Measurements from ENCODE around the gene APOL4. TPM values are rescaled to one million over a fixed set of nuclear protein-coding genes. Genes with fewer than 3 reads are reported as not detected.
A peak's percentile ranks its signal among the peaks of the same experiment; 100 is the strongest.

APOL4 gene
- total and polyA plus RNA-seq, 8 donors: 0.28 to 4.1 (median 1.5) TPM

DNA sequence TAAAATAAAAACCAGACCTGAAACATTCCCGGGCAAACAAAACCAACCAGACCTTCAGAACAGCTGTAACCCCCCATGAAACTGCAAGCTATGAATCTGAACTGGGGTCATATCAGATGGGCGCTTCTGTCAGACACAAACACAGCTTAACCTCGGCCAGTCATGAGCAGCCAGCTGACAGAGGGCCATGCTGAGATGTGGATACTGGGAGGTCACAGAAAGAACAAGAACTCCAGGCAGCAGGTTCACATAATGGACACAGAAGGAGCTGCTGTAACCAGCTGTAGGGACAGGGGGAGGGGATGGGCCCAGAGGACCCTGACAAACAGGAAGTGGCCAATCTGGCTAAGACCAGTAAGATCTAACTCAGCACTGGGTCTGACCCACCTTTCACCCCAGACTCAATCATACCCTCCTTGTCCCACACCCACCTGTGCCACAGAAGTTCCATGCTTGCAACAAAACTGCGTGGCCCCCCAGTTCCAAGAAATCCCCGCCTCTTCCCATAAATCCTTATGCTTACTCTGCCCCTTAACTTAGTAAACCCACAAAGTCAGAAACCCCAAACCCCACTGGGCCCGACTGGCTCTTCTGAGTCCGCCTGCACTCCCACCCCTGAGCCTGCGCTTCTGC is 4.0 kb downstream of the APOL4 start:
- ATAC-seq: peak in 1 of 4 donors; percentile 3

DNA sequence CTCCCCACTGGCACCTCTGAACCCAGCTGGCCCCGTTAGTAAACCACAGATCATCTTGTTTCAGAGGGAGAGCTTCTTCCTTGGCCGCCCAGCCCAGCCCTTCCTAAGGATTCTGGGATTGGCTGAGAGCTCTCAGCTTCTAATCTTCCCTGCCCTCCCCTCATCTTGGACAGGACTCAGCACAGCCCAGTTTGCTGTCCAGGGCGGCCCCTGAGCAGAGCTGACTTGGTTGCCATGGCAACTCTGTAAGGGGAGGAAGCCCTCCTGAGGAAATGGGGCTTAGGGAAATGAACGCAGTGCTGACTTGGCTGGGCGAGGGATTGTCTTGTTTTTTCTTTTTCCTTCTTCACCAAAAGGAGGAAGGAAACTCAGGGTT is 4.6 kb downstream of the APOL4 start:
- Histone ChIP-seq H3K27me3 (no peaks in the 10 kb centered on the region), H3K4me1 (peaks cover 0 to 4% (median 1%) of the 10 kb centered on the region in 3 donors), H3K36me3 (no peaks in the 10 kb centered on the region), H3K9me3 (no peaks in the 10 kb centered on the region), H3K27ac (no peak overlapping the region), H3K4me3 (no peak overlapping the region)
- FAIRE-seq (no peak), ATAC-seq (peak in 3 of 4 donors; percentile 13 to 53 (median 41)), DNase-seq (no peak)
- 50 to 59% methylated on average over 5 of the region's 5 CpGs for WGBS, 2 donors
- intact Hi-C loops (cut with DNase I): loop anchor here in 1 of 3 donors (10.0 kb wide), 1 partner anchor 78 kb away; no protein-coding TSS in a partner anchor
- TF ChIP-seq CTCF (IDR thresholded peaks at IDR 0.05): no peak

More for the DNA sequence above, 4.0 kb downstream of the APOL4 start:
- H3K4me3 ChIP-seq: no peak overlapping the region
- DNase-seq (no peak), FAIRE-seq (no peak)
- no peak overlapping the region for H3K27ac ChIP-seq
- H3K27me3 ChIP-seq: no peaks in the 10 kb centered on the region
- peaks cover 0 to 6% (median 4%) of the 10 kb centered on the region in 3 donors for H3K4me1 ChIP-seq
- H3K9me3 ChIP-seq: no peaks in the 10 kb centered on the region
- TF ChIP-seq CTCF (IDR thresholded peaks at IDR 0.05): no peak
- intact Hi-C loops (cut with DNase I): loop anchor here in 1 of 3 donors (10.0 kb wide), 1 partner anchor 77 kb away; no protein-coding TSS in a partner anchor
- 68 to 83% methylated on average over 8 of the region's 8 CpGs for WGBS, 2 donors
- no peaks in the 10 kb centered on the region for H3K36me3 ChIP-seq

- 53 to 65% methylated on average over 6 of the region's 6 CpGs for WGBS, 2 donors
- DNase-seq (no peak), ATAC-seq (no peak), FAIRE-seq (no peak)
- no peaks in the 10 kb centered on the region for H3K36me3 ChIP-seq
- H3K4me1 ChIP-seq: no peaks in the 10 kb centered on the region
- H3K4me3 ChIP-seq: no peak overlapping the region
- intact Hi-C loops (cut with DNase I): loop anchor here in 1 of 3 donors (10.0 kb wide), 1 partner anchor 78 kb away; no protein-coding TSS in a partner anchor
- no peak for TF ChIP-seq CTCF (IDR thresholded peaks at IDR 0.05)
- H3K27ac ChIP-seq: no peak overlapping the region
- no peaks in the 10 kb centered on the region for H3K9me3 ChIP-seq
- H3K27me3 ChIP-seq: no peaks in the 10 kb centered on the region
Measured at GRCh38 chr22:36196254-36197064, 5.2 kb downstream of the APOL4 start.

GRCh38 chr22:36194971-36195370 is 6.6 kb downstream of the APOL4 start:
- peak in 2 of 6 donors; percentile 42 to 49 for DNase-seq
- intact Hi-C loops (cut with DNase I): loop anchor here in 1 of 3 donors (10.0 kb wide), 1 partner anchor 80 kb away; no protein-coding TSS in a partner anchor
- H3K27ac ChIP-seq: no peak overlapping the region

More at GRCh38 chr22:36194971-36195370, 6.6 kb downstream of the APOL4 start:
- TF ChIP-seq CTCF (IDR thresholded peaks at IDR 0.05): peak in 3 of 4 donors; percentile 42 to 55 (median 47)
- Histone ChIP-seq H3K27me3 (no peaks in the 10 kb centered on the region), H3K36me3 (no peaks in the 10 kb centered on the region), H3K4me3 (no peak overlapping the region), H3K9me3 (no peaks in the 10 kb centered on the region), H3K4me1 (no peaks in the 10 kb centered on the region)
- FAIRE-seq (peak; percentile 61), ATAC-seq (peak; percentile 59 to 92 (median 86))
- 44 to 47% methylated on average over 5 of the region's 5 CpGs for WGBS, 2 donors

All from pancreas (tissue), 10 donors.